SU-DHL-6 (cell line): Measurements from ENCODE around the gene GDF10.

Experiments
- H2AFZ ChIP-seq: fragments of 200-600 bp; sonication (generic); 2 replicates; pipeline ENCODE4 v1.6.1; 2014; ENCODE audit warnings: low read depth, mild to moderate bottlenecking, moderate library complexity, mixed read lengths, antibody characterized with exemption, low read length; ENCODE audit not compliant: severe bottlenecking
- H3F3A ChIP-seq: fragments of 200-600 bp; shearing (Covaris generic); 2 replicates; pipeline ENCODE4 v1.6.0; 2016; ENCODE audit warnings: antibody characterized with exemption, mild to moderate bottlenecking; ENCODE audit not compliant: insufficient read depth
- H3K27ac ChIP-seq: fragments of 200-600 bp; sonication (generic); 2 replicates; pipeline ENCODE4 v1.5.1; 2016; ENCODE audit warnings: low read depth, mild to moderate bottlenecking, low read length, moderate library complexity, mixed read lengths
- H3K27me3 ChIP-seq: fragments of 200-600 bp; sonication (generic), shearing (Covaris generic); 2 replicates; pipeline ENCODE4 v1.6.0; 2014; ENCODE audit warnings: mild to moderate bottlenecking, low read length
- H3K36me3 ChIP-seq: fragments of 200-600 bp; sonication (generic); 2 replicates; pipeline ENCODE4 v1.6.1; 2014; ENCODE audit warnings: mild to moderate bottlenecking, low read length, mixed read lengths
- H3K4me2 ChIP-seq: fragments of 300-600, 200-600 bp; shearing (Covaris generic), sonication (generic); 2 replicates; pipeline ENCODE4 v1.6.0; 2014; ENCODE audit warnings: low read length, low read depth, mild to moderate bottlenecking; ENCODE audit not compliant: poor library complexity, severe bottlenecking
- H3K4me3 ChIP-seq: fragments of 200-600 bp; sonication (generic); 2 replicates; pipeline ENCODE4 v1.5.1; 2014; ENCODE audit warnings: antibody characterized with exemption, low read length, mild to moderate bottlenecking, mixed read lengths; ENCODE audit not compliant: insufficient read depth, poor library complexity, severe bottlenecking
- H3K79me2 ChIP-seq: fragments of 200-600 bp; sonication (generic); 2 replicates; pipeline ENCODE4 v1.6.1; 2014; ENCODE audit warnings: mild to moderate bottlenecking, low read length, moderate library complexity; ENCODE audit not compliant: insufficient read depth
- H3K9ac ChIP-seq: fragments of 200-600 bp; sonication (generic); 2 replicates; pipeline ENCODE4 v1.7.0; 2014; ENCODE audit warnings: mild to moderate bottlenecking, low read length
- H3K9me2 ChIP-seq: fragments of 200-600 bp; sonication (generic); replicated peaks from 2 replicates; pipeline ENCODE4 v1.6.1; 2014; ENCODE audit warnings: low read length; ENCODE audit not compliant: insufficient read depth
- H3K9me3 ChIP-seq: fragments of 200-600 bp; sonication (generic); 2 replicates; pipeline ENCODE4 v1.6.1; 2014; ENCODE audit warnings: low read length, mixed read lengths; ENCODE audit not compliant: insufficient read depth
- H4K20me1 ChIP-seq: fragments of 200-600 bp; sonication (generic); 2 replicates; pipeline ENCODE4 v1.6.1; 2014; ENCODE audit warnings: low read depth, mild to moderate bottlenecking, antibody characterized with exemption, low read length, moderate library complexity, mixed read lengths
- CTCF ChIP-seq: fragments of 200-600 bp; sonication (generic); IDR thresholded peaks from one replicate; pipeline ENCODE4 v1.5.1; 2017; ENCODE audit warnings: antibody characterized with exemption, mild to moderate bottlenecking, low read length, moderate library complexity; ENCODE audit not compliant: insufficient read depth, poor library complexity, severe bottlenecking
- EZH2phosphoT487 ChIP-seq: fragments of 200-600 bp; sonication (generic), shearing (Covaris generic); conservative IDR thresholded peaks from 2 replicates; pipeline ENCODE4 v1.6.1; 2018; ENCODE audit warnings: mild to moderate bottlenecking, antibody characterized with exemption, low read length, moderate library complexity, mixed read lengths

GDF10 gene

GRCh38 chr10:47331954-47332353, 32.0 kb downstream of the GDF10 start:
- Histone ChIP-seq H3K9ac (no peak overlapping the region), H3K27me3 (no peaks in the 10 kb centered on the region), H3K79me2 (no peaks in the 10 kb centered on the region), H3K4me2 (no peak overlapping the region), H3F3A (no peaks in the 10 kb centered on the region), H4K20me1 (no peaks in the 10 kb centered on the region), H3K9me3 (no peaks in the 10 kb centered on the region), H3K27ac (no peak overlapping the region), H3K4me3 (no peak overlapping the region), H3K36me3 (no peaks in the 10 kb centered on the region), H3K9me2 (no peaks in the 10 kb centered on the region), H2AFZ (no peak overlapping the region)
- TF ChIP-seq EZH2phosphoT487: no peak
- TF ChIP-seq CTCF: no peak

- no peaks in the 10 kb centered on the region for H3K9me2 ChIP-seq
- H3K4me2 ChIP-seq: no peak overlapping the region
- no peak for TF ChIP-seq CTCF
- TF ChIP-seq EZH2phosphoT487: no peak
- H3K36me3 ChIP-seq: no peaks in the 10 kb centered on the region
- no peak overlapping the region for H3K4me3 ChIP-seq
- H3K27ac ChIP-seq: no peak overlapping the region
- H3K9ac ChIP-seq: no peak overlapping the region
- no peak overlapping the region for H2AFZ ChIP-seq
- no peaks in the 10 kb centered on the region for H3K79me2 ChIP-seq
- no peaks in the 10 kb centered on the region for H3F3A ChIP-seq
- H4K20me1 ChIP-seq: no peaks in the 10 kb centered on the region
- no peaks in the 10 kb centered on the region for H3K27me3 ChIP-seq
- no peaks in the 10 kb centered on the region for H3K9me3 ChIP-seq
Measured at GRCh38 chr10:47332371-47332770, 32.4 kb downstream of the GDF10 start.

- H3K4me2 ChIP-seq: no peak overlapping the region
- no peaks in the 10 kb centered on the region for H3F3A ChIP-seq
- H3K9ac ChIP-seq: no peak overlapping the region
- no peak overlapping the region for H2AFZ ChIP-seq
- H4K20me1 ChIP-seq: no peaks in the 10 kb centered on the region
- no peaks in the 10 kb centered on the region for H3K79me2 ChIP-seq
- no peaks in the 10 kb centered on the region for H3K9me2 ChIP-seq
- no peak overlapping the region for H3K27ac ChIP-seq
- no peaks in the 10 kb centered on the region for H3K9me3 ChIP-seq
- H3K27me3 ChIP-seq: no peaks in the 10 kb centered on the region
- TF ChIP-seq EZH2phosphoT487: no peak
- TF ChIP-seq CTCF: no peak
- H3K4me3 ChIP-seq: no peak overlapping the region
- no peaks in the 10 kb centered on the region for H3K36me3 ChIP-seq
Measured at GRCh38 chr10:47332946-47333345, 32.9 kb downstream of the GDF10 start.

GRCh38 chr10:47333532-47333931, 33.5 kb downstream of the GDF10 start:
- Histone ChIP-seq H3K9ac (no peak overlapping the region), H3K9me3 (no peaks in the 10 kb centered on the region), H3K9me2 (no peaks in the 10 kb centered on the region), H3K27me3 (no peaks in the 10 kb centered on the region), H3K36me3 (no peaks in the 10 kb centered on the region), H3K27ac (no peak overlapping the region), H3K4me3 (no peak overlapping the region), H3K4me2 (no peak overlapping the region), H4K20me1 (no peaks in the 10 kb centered on the region), H2AFZ (no peak overlapping the region), H3K79me2 (no peaks in the 10 kb centered on the region), H3F3A (no peaks in the 10 kb centered on the region)
- TF ChIP-seq EZH2phosphoT487 (no peak), CTCF (no peak)
